ENCODE results near the gene ADCY6.

ADCY6 gene

GRCh38 chr12:48822711-48823110 is 33.8 kb upstream of the ADCY6 start:
- Histone ChIP-seq H4K8ac (ENCODE audit: low read depth, low read length) (no peak overlapping the region), H3K4me2 (ENCODE audit: low read length) (no peak overlapping the region), H3K23ac (ENCODE audit: low read length) (no peak overlapping the region), H3K9me3 (ENCODE audit: insufficient read depth, low read depth, low read length) (peaks cover 2% of the 10 kb centered on the region), H3K4me1 (ENCODE audit: control insufficient read depth in 1 of 2, insufficient read depth in 2 of 2, low read length in 2 of 2) (peaks cover 8 to 15% of the 10 kb centered on the region in 2 experiments), H4K91ac (ENCODE audit: low read depth, low read length) (no peak overlapping the region), H3K27ac (ENCODE audit: low read depth, low read length) (no peak overlapping the region), H2AK5ac (ENCODE audit: low read length) (no peak overlapping the region), H3K4ac (ENCODE audit: low read depth, low read length) (no peak overlapping the region), H3K9ac (ENCODE audit: low read length) (no peak overlapping the region), H3K79me2 (ENCODE audit: control insufficient read depth, insufficient read depth, low read length, poor library complexity) (peaks cover 7% of the 10 kb centered on the region), H3K79me1 (ENCODE audit: low read length) (peaks cover 13% of the 10 kb centered on the region), H2AFZ (ENCODE audit: insufficient read depth, low read length, poor library complexity) (no peak overlapping the region), H3K36me3 (ENCODE audit: control insufficient read depth in 1 of 2, insufficient read depth in 2 of 2, low read length in 2 of 2) (peaks cover 37 to 45% of the 10 kb centered on the region in 2 experiments), H2BK120ac (ENCODE audit: insufficient read depth, low read length, poor library complexity) (no peak overlapping the region), H3K27me3 (ENCODE audit: insufficient read depth, low read length) (no peaks in the 10 kb centered on the region), H3K14ac (ENCODE audit: low read length) (no peak overlapping the region), H3K18ac (ENCODE audit: low read length) (no peak overlapping the region), H2BK5ac (ENCODE audit: low read depth, low read length, poor library complexity) (no peak overlapping the region), H4K12ac (ENCODE audit: low read depth, low read length) (no peak overlapping the region), H2BK12ac (ENCODE audit: low read length) (no peak overlapping the region), H3K4me3 (ENCODE audit: low read depth, low read length) (no peak overlapping the region)
- WGBS (ENCODE audit: extremely low coverage, insufficient coverage, insufficient read length), result no CpG with 5 or more reads among the region's 2 CpGs
- no peak for DNase-seq

GRCh38 chr12:48822139-48822538 is 33.2 kb upstream of the ADCY6 start:
- Histone ChIP-seq H3K4ac (ENCODE audit: low read depth, low read length) (no peak overlapping the region), H2BK5ac (ENCODE audit: low read depth, low read length, poor library complexity) (no peak overlapping the region), H3K4me2 (ENCODE audit: low read length) (no peak overlapping the region), H3K4me1 (ENCODE audit: control insufficient read depth in 1 of 2, insufficient read depth in 2 of 2, low read length in 2 of 2) (peaks cover 10 to 16% of the 10 kb centered on the region in 2 experiments), H4K12ac (ENCODE audit: low read depth, low read length) (no peak overlapping the region), H3K9ac (ENCODE audit: low read length) (no peak overlapping the region), H2BK12ac (ENCODE audit: low read length) (no peak overlapping the region), H3K9me3 (ENCODE audit: insufficient read depth, low read depth, low read length) (peaks cover 2% of the 10 kb centered on the region), H3K4me3 (ENCODE audit: low read depth, low read length) (no peak overlapping the region), H4K8ac (ENCODE audit: low read depth, low read length) (no peak overlapping the region), H2BK120ac (ENCODE audit: insufficient read depth, low read length, poor library complexity) (no peak overlapping the region), H3K27ac (ENCODE audit: low read depth, low read length) (no peak overlapping the region), H2AK5ac (ENCODE audit: low read length) (no peak overlapping the region), H3K14ac (ENCODE audit: low read length) (no peak overlapping the region), H3K79me2 (ENCODE audit: control insufficient read depth, insufficient read depth, low read length, poor library complexity) (peaks cover 7% of the 10 kb centered on the region), H2AFZ (ENCODE audit: insufficient read depth, low read length, poor library complexity) (no peak overlapping the region), H3K18ac (ENCODE audit: low read length) (no peak overlapping the region), H3K27me3 (ENCODE audit: insufficient read depth, low read length) (no peaks in the 10 kb centered on the region), H4K91ac (ENCODE audit: low read depth, low read length) (no peak overlapping the region), H3K36me3 (ENCODE audit: control insufficient read depth in 1 of 2, insufficient read depth in 2 of 2, low read length in 2 of 2) (peaks cover 33 to 39% of the 10 kb centered on the region in 2 experiments), H3K23ac (ENCODE audit: low read length) (no peak overlapping the region), H3K79me1 (ENCODE audit: low read length) (peaks cover 14% of the 10 kb centered on the region)
- DNase-seq, result no peak
- WGBS (ENCODE audit: extremely low coverage, insufficient coverage, insufficient read length), result no CpG with 5 or more reads among the region's 5 CpGs

GRCh38 chr12:48819986-48820725 is 31.3 kb upstream of the ADCY6 start:
- DNase-seq, result no peak
- Histone ChIP-seq H2BK5ac (ENCODE audit: low read depth, low read length, poor library complexity) (no peak overlapping the region), H3K4ac (ENCODE audit: low read depth, low read length) (no peak overlapping the region), H4K91ac (ENCODE audit: low read depth, low read length) (no peak overlapping the region), H3K9ac (ENCODE audit: low read length) (no peak overlapping the region), H3K18ac (ENCODE audit: low read length) (no peak overlapping the region), H3K27ac (ENCODE audit: low read depth, low read length) (no peak overlapping the region), H3K14ac (ENCODE audit: low read length) (no peak overlapping the region), H2BK12ac (ENCODE audit: low read length) (no peak overlapping the region), H3K4me3 (ENCODE audit: low read depth, low read length) (no peak overlapping the region), H3K4me1 (ENCODE audit: control insufficient read depth in 1 of 2, insufficient read depth in 2 of 2, low read length in 2 of 2) (peaks cover 14 to 16% of the 10 kb centered on the region in 2 experiments), H3K79me1 (ENCODE audit: low read length) (peaks cover 18% of the 10 kb centered on the region), H2BK120ac (ENCODE audit: insufficient read depth, low read length, poor library complexity) (no peak overlapping the region), H3K23ac (ENCODE audit: low read length) (no peak overlapping the region), H3K9me3 (ENCODE audit: insufficient read depth, low read depth, low read length) (peaks cover 2% of the 10 kb centered on the region), H2AK5ac (ENCODE audit: low read length) (no peak overlapping the region), H3K27me3 (ENCODE audit: insufficient read depth, low read length) (no peaks in the 10 kb centered on the region), H4K8ac (ENCODE audit: low read depth, low read length) (no peak overlapping the region), H3K79me2 (ENCODE audit: control insufficient read depth, insufficient read depth, low read length, poor library complexity) (peaks cover 8% of the 10 kb centered on the region), H3K4me2 (ENCODE audit: low read length) (no peak overlapping the region), H3K36me3 (ENCODE audit: control insufficient read depth in 1 of 2, insufficient read depth in 2 of 2, low read length in 2 of 2) (peaks cover 16 to 19% of the 10 kb centered on the region in 2 experiments), H2AFZ (ENCODE audit: insufficient read depth, low read length, poor library complexity) (no peak overlapping the region), H4K12ac (ENCODE audit: low read depth, low read length) (no peak overlapping the region)
- no CpG with 5 or more reads among the region's 5 CpGs for WGBS (ENCODE audit: extremely low coverage, insufficient coverage, insufficient read length)

DNA sequence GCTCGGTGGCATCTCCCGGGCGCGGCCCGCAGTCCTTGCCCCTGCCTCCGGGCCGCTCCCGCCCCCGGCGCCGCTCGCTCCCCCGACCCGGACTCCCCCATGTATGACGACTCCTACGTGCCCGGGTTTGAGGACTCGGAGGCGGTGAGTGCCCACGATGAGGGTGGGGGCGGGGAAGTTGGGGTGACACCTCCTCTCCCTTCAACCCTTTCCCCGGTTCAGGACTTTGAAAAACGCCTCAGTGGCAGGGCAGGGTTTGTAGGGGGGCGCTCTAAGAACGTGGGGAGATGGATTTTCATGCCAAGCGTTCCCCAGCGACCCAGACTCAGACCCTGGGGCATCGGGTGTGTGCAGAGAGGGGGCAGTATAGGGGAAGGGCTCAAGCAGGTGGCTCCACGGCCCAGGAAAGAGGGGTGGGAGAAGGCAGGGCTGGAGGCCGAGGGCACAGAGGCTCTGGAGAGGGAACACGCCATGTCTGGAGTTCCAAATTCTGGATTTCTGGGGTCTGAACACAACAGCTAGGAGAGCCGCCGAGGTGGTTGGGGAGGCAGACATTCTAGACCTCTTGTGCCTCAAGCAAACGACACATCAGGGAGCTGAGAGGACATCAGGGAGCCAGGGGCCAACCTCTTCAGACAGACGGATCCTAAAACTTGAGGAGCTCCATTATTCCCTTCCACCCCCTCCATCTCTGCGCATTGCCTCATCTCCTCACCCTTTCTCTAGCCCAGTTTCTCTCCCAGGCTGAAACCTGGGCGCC is 30.1 kb upstream of the ADCY6 start:
- Histone ChIP-seq H4K8ac (ENCODE audit: low read depth, low read length) (peak overlapping the region; percentile 68), H3K9ac (ENCODE audit: low read length) (peak overlapping the region; percentile 18), H3K27ac (ENCODE audit: low read depth, low read length) (no peak overlapping the region), H3K4me1 (ENCODE audit: control insufficient read depth in 1 of 2, insufficient read depth in 2 of 2, low read length in 2 of 2) (peaks cover 14 to 16% of the 10 kb centered on the region in 2 experiments), H3K18ac (ENCODE audit: low read length) (peak overlapping the region; percentile 86), H3K23ac (ENCODE audit: low read length) (no peak overlapping the region), H3K4me2 (ENCODE audit: low read length) (peak overlapping the region; percentile 82), H2AK5ac (ENCODE audit: low read length) (peak overlapping the region; percentile 13), H3K9me3 (ENCODE audit: insufficient read depth, low read depth, low read length) (peaks cover 2% of the 10 kb centered on the region), H4K91ac (ENCODE audit: low read depth, low read length) (peak overlapping the region; percentile 88), H3K79me1 (ENCODE audit: low read length) (peaks cover 29% of the 10 kb centered on the region), H3K79me2 (ENCODE audit: control insufficient read depth, insufficient read depth, low read length, poor library complexity) (peaks cover 18% of the 10 kb centered on the region), H3K36me3 (ENCODE audit: control insufficient read depth in 1 of 2, insufficient read depth in 2 of 2, low read length in 2 of 2) (peaks cover 9 to 10% of the 10 kb centered on the region in 2 experiments), H2BK12ac (ENCODE audit: low read length) (no peak overlapping the region), H3K27me3 (ENCODE audit: insufficient read depth, low read length) (no peaks in the 10 kb centered on the region), H3K4me3 (ENCODE audit: low read depth, low read length) (peak overlapping the region; percentile 80), H2BK120ac (ENCODE audit: insufficient read depth, low read length, poor library complexity) (peak overlapping the region; percentile 20), H3K14ac (ENCODE audit: low read length) (peak overlapping the region; percentile 40), H3K4ac (ENCODE audit: low read depth, low read length) (peak overlapping the region; percentile 10), H2AFZ (ENCODE audit: insufficient read depth, low read length, poor library complexity) (peak overlapping the region; percentile 67), H2BK5ac (ENCODE audit: low read depth, low read length, poor library complexity) (no peak overlapping the region), H4K12ac (ENCODE audit: low read depth, low read length) (peak overlapping the region; percentile 63)
- DNase-seq, result no peak
- no CpG with 5 or more reads among the region's 37 CpGs for WGBS (ENCODE audit: extremely low coverage, insufficient coverage, insufficient read length)
